ENCODE data around the gene ZNF599.

Gene ZNF599

GRCh38 chr19:34712395-34713261 lies 60.4 kb downstream of the ZNF599 start:
- no peaks in the 10 kb centered on the region for H3K4me1 ChIP-seq (ENCODE audit: control insufficient read depth, insufficient read depth, low read length)
- H3K9me3 ChIP-seq (ENCODE audit: control insufficient read depth, low read length) = peaks cover 20% of the 10 kb centered on the region
- no peak overlapping the region for H3K4me3 ChIP-seq (ENCODE audit: low read length)
- no peak overlapping the region for H3K9ac ChIP-seq (ENCODE audit: low read length)
- DNase-seq (ENCODE audit: low read depth) = peak; percentile 93
- no peaks in the 10 kb centered on the region for H3K36me3 ChIP-seq (ENCODE audit: control insufficient read depth, insufficient read depth, low read length, severe bottlenecking)
- H3K27me3 ChIP-seq (replicated peaks; ENCODE audit: control insufficient read depth, insufficient read depth, low read length) = no peaks in the 10 kb centered on the region

- DNase-seq (ENCODE audit: low read depth) = no peak
- Histone ChIP-seq H3K4me1 (ENCODE audit: control insufficient read depth, insufficient read depth, low read length) (no peaks in the 10 kb centered on the region), H3K9ac (ENCODE audit: low read length) (no peak overlapping the region), H3K36me3 (ENCODE audit: control insufficient read depth, insufficient read depth, low read length, severe bottlenecking) (no peaks in the 10 kb centered on the region), H3K9me3 (ENCODE audit: control insufficient read depth, low read length) (peaks cover 20% of the 10 kb centered on the region), H3K27me3 (replicated peaks; ENCODE audit: control insufficient read depth, insufficient read depth, low read length) (no peaks in the 10 kb centered on the region), H3K4me3 (ENCODE audit: low read length) (no peak overlapping the region)
Observed at GRCh38 chr19:34711890-34712289, 61.1 kb downstream of the ZNF599 start.

All from adipocyte (in vitro differentiated cells).